ENCODE results near the gene SLC6A13. TPM values are rescaled to one million over a fixed set of nuclear protein-coding genes. Genes with fewer than 3 reads are reported as not detected.
A peak's percentile ranks its signal among the peaks of the same experiment; 100 is the strongest.

The SLC6A13 gene
- total RNA-seq, 1 experiment from 2014 or later: not detected

GRCh38 chr12:204261-204678, 58.4 kb downstream of the SLC6A13 start:
- Histone ChIP-seq H2BK12ac (ENCODE audit: insufficient read length, low read depth, low read length) (no peak overlapping the region), H3K79me2 (ENCODE audit: insufficient read depth, low read length) (no peaks in the 10 kb centered on the region), H3K23me2 (ENCODE audit: insufficient read length, low read depth, low read length, poor library complexity, severe bottlenecking) (peaks cover 6% of the 10 kb centered on the region), H2BK20ac (ENCODE audit: low read depth, low read length, poor library complexity, severe bottlenecking) (no peak overlapping the region), H3K4me1 (ENCODE audit: insufficient read depth, low read length) (no peaks in the 10 kb centered on the region), H4K8ac (replicated peaks; ENCODE audit: insufficient read length, low read depth, low read length) (no peak overlapping the region), H3K27ac (ENCODE audit: insufficient read length, low read depth, low read length) (no peak overlapping the region), H4K91ac (ENCODE audit: insufficient read length, low read depth, low read length) (no peak overlapping the region), H3K14ac (ENCODE audit: insufficient read depth, low read length) (0 out of 2 replicates have a peak overlapping the region, but pooled peaks have one; percentile 34), H3K18ac (ENCODE audit: insufficient read length, low read depth, low read length) (no peak overlapping the region), H2BK5ac (ENCODE audit: insufficient read length, low read length) (no peak overlapping the region), H2BK120ac (ENCODE audit: low read depth, low read length, poor library complexity, severe bottlenecking) (no peak overlapping the region), H3K9ac (ENCODE audit: extremely low read depth, insufficient read length, low read length) (no peak overlapping the region), H4K5ac (ENCODE audit: insufficient read length, low read depth, low read length) (no peak overlapping the region), H3K23ac (ENCODE audit: insufficient read length, low read depth, low read length) (no peak overlapping the region), H3T11ph (ENCODE audit: low read length) (no peak overlapping the region), H3K79me1 (ENCODE audit: insufficient read depth, low read depth, low read length, poor library complexity, severe bottlenecking) (no peaks in the 10 kb centered on the region), H3K27me3 (ENCODE audit: insufficient read depth, low read length) (peaks cover 4% of the 10 kb centered on the region; the same call in 1 of the 2 replicates), H2AK5ac (ENCODE audit: insufficient read length, low read length) (no peak overlapping the region), H3K56ac (ENCODE audit: insufficient read length, low read depth, low read length) (no peak overlapping the region), H3K4ac (ENCODE audit: low read depth, low read length) (no peak overlapping the region), H3K4me2 (ENCODE audit: insufficient read depth, insufficient read length, low read length) (peak overlapping the region; percentile 95), H2BK15ac (ENCODE audit: low read depth, low read length) (no peak overlapping the region), H2AFZ (ENCODE audit: low read length) (no peak overlapping the region), H4K20me1 (ENCODE audit: control insufficient read depth, insufficient read depth, insufficient read length) (no peaks in the 10 kb centered on the region), H3K9me3 (ENCODE audit: control insufficient read depth, low read depth, low read length) (no peaks in the 10 kb centered on the region)
- TF ChIP-seq CTCF (conservative IDR thresholded peaks at IDR 0.05): no peak
- no peak for DNase-seq
- Mint-ChIP-seq H3K4me1 (peaks cover 20 to 26% of the 10 kb centered on the region in 2 experiments), H3K4me3 (peak overlapping the region; percentile 57 to 79), H3K27me3 (ENCODE audit: low read depth) (peaks cover 96% of the 10 kb centered on the region), H3K9me3 (no peaks in the 10 kb centered on the region; a peak in 1 of 5 replicates), H3K27ac (no peak overlapping the region), H3K36me3 (ENCODE audit: insufficient read depth in 1 of 3, low read depth in 3 of 3) (no peaks in the 10 kb centered on the region)
- WGBS (ENCODE audit: extremely low coverage, insufficient read length, low lambda C conversion rate): no CpG with 5 or more reads among the region's 11 CpGs

Measured in H9 (cell line).